Lower leg skin (tissue), 4 donors: ENCODE measurements around the gene NOX4. TPM values are rescaled to one million over a fixed set of nuclear protein-coding genes. Genes with fewer than 3 reads are reported as not detected.
"Not testable (repeated sequence)": the region's sequence is repeated elsewhere in the genome, so short reads cannot be mapped to it uniquely, and the experiment has no call there.

Experiments used
- DNase-seq, 2 donors: peaks; one replicate each; pipeline ENCODE4 v3.0.0-alpha.2; 2019; ENCODE audit warnings: low spot score in 2 of 2
- H3K4me3 ChIP-seq: fragments of 200-600 bp; sonication (generic); 2 replicates; pipeline ENCODE4 v1.5.1; 2017; ENCODE audit warnings: mild to moderate bottlenecking, low read depth; ENCODE audit not compliant: poor library complexity, severe bottlenecking
- POLR2A ChIP-seq, 2 donors: fragments of 450-650 bp; IDR thresholded peaks; one replicate each; pipeline ENCODE4 v1.6.1; 2016 to 2017; ENCODE audit warnings: antibody characterized with exemption in 2 of 2, mild to moderate bottlenecking in 1 of 2, moderate library complexity in 1 of 2
- WGBS, 2 donors: methylation state at CpG; one replicate each; pipeline ENCODE4 v1.1.5; 2018; 5-methylcytosine and 5-hydroxymethylcytosine counted together
- intact Hi-C: fragments of 100-400 bp; cut with DNase I; formaldehyde crosslinking; loops from one replicate; pipeline ENCODE4 v1.15.0; 2023; ENCODE audit warnings: low total_unique reads
- total RNA-seq, 4 donors: library from RNA; depleted of rRNA; stranded (reverse); fragments of >200 nt; gene quantifications; one replicate each; pipeline ENCODE4 v1.1.0, GENCODE V29; 2016
- TF ChIP-seq, protein P1 (sequence below), 3 donors: fragments of 450-650 bp; IDR thresholded peaks; one replicate each; pipeline ENCODE4 v1.5.1; 2016; ENCODE audit warnings: antibody characterized with exemption in 3 of 3, mild to moderate bottlenecking in 3 of 3, moderate library complexity in 2 of 3

Gene NOX4
- total RNA-seq, 4 donors from 2014 or later = 1.2 to 8.3 (median 2.8) TPM

DNA sequence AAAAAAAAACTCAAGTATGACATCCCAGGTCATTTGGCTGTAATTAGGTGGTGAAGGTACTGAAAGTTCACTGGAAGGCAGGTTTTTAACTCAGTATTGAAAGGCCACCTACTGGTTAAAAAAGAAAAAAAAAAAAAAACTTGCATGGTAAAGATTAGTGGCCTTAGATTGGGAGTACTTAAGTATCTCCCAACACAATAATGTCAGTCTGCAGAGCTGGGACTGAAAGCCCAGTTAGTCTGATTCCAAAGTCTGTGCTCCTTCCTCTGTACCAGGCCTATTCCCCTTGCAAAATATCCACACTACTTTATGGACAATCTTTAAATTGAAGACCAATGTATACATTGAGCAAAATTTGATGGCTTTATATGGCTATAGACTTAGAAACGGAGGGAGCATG lies 85.5 kb downstream of the NOX4 start:
- TF ChIP-seq, protein P1, sequence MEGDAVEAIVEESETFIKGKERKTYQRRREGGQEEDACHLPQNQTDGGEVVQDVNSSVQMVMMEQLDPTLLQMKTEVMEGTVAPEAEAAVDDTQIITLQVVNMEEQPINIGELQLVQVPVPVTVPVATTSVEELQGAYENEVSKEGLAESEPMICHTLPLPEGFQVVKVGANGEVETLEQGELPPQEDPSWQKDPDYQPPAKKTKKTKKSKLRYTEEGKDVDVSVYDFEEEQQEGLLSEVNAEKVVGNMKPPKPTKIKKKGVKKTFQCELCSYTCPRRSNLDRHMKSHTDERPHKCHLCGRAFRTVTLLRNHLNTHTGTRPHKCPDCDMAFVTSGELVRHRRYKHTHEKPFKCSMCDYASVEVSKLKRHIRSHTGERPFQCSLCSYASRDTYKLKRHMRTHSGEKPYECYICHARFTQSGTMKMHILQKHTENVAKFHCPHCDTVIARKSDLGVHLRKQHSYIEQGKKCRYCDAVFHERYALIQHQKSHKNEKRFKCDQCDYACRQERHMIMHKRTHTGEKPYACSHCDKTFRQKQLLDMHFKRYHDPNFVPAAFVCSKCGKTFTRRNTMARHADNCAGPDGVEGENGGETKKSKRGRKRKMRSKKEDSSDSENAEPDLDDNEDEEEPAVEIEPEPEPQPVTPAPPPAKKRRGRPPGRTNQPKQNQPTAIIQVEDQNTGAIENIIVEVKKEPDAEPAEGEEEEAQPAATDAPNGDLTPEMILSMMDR (IDR thresholded peaks at IDR 0.05) = no peak
- TF ChIP-seq POLR2A (IDR thresholded peaks at IDR 0.05) = no peak
- no peak overlapping the region for H3K4me3 ChIP-seq
- 85 to 91% methylated on average over 1 of the region's 1 CpG for WGBS, 2 donors
- DNase-seq = no peak
- intact Hi-C loops = no loop called here

DNA sequence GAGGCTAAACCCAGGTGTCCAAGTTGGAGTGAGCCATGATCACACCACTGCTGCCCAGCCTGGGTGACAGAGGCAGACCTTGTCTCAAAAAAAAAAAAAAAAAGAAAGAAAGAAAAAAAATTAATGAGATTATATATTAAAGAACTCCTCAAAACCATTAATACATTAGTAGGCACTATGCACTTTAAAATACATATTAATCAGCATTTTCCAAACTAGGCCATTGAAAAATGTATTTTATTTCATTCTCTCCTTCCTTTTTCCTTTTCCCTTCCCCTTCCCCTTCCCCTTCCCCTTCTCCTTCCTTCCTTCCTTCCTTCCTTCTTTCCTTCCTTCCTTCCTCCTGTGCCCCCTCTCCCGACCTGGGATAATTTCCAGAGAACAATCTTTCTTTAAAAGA lies 99.5 kb downstream of the NOX4 start:
- H3K4me3 ChIP-seq, DNase-seq, intact Hi-C loops: not testable (repeated sequence)
- WGBS, 2 donors = 80% methylated on average over 1 of the region's 1 CpG

DNA sequence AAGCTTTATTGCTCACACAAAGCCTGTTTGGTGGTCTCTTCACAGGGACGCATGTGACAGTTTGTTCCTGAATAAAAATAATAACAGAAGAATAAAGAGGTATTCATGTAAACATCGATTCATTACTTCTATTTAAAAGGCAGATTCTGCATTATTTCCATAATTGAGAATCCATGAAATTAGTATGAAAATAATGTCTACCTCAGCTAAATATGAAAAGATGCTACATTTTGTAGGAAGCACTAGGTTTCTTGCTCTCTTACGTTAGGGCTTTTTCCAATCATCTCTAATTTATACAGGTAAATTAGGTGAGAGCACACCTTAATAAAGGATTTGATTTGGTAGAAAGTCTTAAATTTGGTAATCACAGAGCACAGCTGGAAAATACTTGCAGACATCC lies 103.7 kb downstream of the NOX4 start:
- H3K4me3 ChIP-seq, DNase-seq, intact Hi-C loops: not testable (repeated sequence)
- WGBS, 2 donors = 93 to 94% methylated on average over 3 of the region's 3 CpGs

DNA sequence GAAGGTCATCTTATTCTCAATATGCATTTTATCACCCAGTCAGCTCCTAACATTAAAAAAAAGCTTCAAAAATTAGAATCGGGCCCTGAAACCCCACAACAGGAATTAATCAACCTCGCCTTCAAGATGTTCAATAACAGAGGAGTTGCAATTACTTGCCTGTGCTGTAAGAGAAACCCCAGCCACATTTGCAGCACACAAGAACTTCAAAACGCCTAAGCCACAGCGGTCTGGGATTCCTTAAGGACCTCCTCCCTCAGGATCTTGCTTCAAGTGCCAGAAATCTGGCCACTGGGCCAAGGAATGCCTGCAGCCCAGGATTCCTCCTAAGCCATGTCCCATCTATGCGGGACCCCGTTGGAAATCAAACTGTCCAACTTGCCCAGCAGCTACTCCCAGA lies 108.2 kb downstream of the NOX4 start:
- DNase-seq, H3K4me3 ChIP-seq, intact Hi-C loops: not testable (repeated sequence)
- WGBS, 2 donors = 74 to 85% methylated on average over 6 of the region's 6 CpGs

DNA sequence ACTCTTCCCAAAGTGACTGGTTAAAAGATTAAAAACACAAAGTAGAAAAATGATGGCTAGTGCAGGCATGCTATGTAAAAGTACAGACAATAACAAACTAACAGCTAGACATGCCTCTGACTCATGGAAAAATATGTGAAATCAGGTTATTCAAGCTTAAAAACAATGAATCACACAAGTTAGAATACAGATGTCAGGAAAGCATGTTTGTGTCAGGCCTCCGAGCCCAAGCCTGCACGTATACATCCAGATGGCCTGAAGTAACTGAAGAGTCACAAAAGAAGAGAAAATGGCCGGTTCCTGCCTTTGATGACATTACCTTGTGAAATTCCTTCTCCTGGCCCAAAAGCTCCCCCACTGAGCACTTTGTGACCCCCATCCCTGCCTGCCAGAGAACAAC lies 110.1 kb downstream of the NOX4 start:
- peak in 1 of 2 donors; percentile 20 for DNase-seq
- 19 to 32% methylated on average over 3 of the region's 3 CpGs for WGBS, 2 donors
- TF ChIP-seq, protein P1 (IDR thresholded peaks at IDR 0.05) = no peak
- TF ChIP-seq POLR2A (IDR thresholded peaks at IDR 0.05) = no peak
- intact Hi-C loops = no loop called here
- no peak overlapping the region for H3K4me3 ChIP-seq

DNA sequence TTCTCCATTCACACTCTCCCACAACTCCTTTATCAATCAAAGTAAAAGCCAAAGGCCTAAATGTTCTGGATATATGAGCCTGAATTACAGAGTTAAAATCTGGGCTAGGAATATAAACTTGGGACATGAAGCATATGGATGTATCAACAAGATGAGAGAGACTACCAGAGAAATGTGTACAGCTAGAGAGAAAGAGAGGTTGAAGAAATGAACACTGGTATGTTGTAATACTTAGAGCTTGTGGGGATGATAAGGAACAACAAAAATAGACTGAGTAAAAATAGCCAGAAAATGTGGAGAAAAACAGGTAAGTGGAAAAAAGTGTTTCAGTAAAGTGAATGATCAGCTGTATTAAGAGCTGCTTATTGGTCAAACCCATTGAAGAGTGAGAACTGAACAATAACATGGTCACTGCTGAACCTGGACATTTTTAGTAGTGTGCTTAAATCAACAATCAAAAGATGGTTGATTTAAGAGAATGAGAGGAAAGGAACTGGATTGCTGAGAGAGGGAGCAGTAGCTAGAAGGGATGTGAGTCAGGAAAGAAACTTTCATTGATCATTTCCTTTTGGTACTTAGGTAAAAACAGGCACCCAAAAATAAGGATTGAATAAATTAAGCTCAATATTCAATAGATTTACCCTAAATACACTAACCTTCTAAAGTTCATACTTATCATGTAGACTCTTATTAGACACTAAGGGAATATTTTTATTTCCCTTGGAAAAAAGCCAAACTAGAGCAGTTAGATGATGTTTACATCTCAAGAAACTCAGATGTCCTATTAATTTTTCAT lies 111.0 kb downstream of the NOX4 start:
- intact Hi-C loops, H3K4me3 ChIP-seq, DNase-seq: not testable (repeated sequence)

DNA sequence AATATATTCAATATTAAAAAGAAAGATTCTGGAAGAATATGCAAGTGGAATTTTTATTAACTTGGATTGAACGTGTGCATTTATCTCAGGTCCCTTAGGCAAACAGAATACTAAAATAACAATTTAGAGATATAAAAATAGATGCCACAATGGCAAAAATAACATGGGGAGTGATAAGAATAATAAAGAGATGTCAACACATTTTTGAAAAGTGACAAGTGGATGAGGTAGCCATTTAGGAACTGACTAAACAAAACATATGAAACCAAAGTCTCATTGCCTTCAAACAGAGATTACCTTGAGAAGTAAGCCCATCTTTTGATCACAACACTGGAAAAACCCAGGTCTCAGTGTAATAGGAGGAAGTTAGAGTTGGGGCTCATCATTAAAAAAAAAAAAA lies 112.2 kb downstream of the NOX4 start:
- DNase-seq, intact Hi-C loops, H3K4me3 ChIP-seq: not testable (repeated sequence)
- WGBS, 2 donors = 87 to 88% methylated on average over 1 of the region's 1 CpG

DNA sequence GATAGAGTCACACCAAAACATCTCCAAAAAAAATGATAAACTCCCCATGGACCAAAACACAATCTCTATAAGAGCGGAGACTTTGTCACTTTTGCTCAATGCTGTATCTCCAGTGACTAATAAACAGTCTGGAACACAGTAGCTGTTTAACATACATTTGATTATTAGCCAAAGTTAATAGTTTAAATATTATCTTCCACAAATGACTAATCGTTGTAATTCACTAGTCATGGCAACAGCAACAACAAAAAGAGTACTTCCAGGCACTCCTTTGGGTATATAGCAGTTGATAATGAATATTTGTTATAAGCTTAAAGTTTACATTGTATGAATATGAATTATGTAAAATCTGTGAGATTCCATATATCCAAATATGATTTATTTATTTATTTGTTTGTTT lies 121.8 kb downstream of the NOX4 start:
- WGBS, 2 donors = 59 to 63% methylated on average over 2 of the region's 2 CpGs
- DNase-seq, H3K4me3 ChIP-seq, intact Hi-C loops: not testable (repeated sequence)

DNA sequence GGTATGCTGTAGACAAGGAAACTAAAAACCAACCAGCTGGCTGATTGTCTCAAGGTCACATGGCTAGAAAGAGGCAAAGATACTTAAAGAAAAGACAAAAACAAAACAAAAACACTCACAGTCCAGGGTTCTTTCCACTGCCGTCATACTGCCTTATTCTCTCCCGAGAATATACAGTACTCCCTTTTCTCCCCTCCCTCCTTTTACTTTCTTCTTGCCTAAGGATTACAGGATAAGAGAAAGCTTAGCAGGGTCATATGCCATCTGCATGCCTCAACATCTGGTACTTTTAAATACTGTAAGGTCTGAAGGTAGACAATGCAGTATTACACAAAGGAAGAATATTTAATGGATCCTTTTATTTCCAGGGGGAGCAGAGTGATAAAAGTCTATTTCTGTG lies 126.3 kb downstream of the NOX4 start:
- DNase-seq, intact Hi-C loops, H3K4me3 ChIP-seq: not testable (repeated sequence)
- WGBS, 2 donors = 67 to 83% methylated on average over 2 of the region's 2 CpGs
